Stimulated activated CD8-positive, alpha-beta memory T cell treated with anti-CD3 and anti-CD28 coated beads, Interleukin-4, amount 100 ng/mL, for 24 hours (primary cell): ENCODE measurements around the gene TNFSF8.

Experiments used
- DNase-seq: peaks from one replicate; pipeline ENCODE4 v3.0.0-alpha.2; 2020; ENCODE audit warnings: low read depth

The TNFSF8 gene

GRCh38 chr9:114869845-114870244 is 60.5 kb downstream of the TNFSF8 start:
- DNase-seq: no peak

- DNase-seq: no peak
Observed at GRCh38 chr9:114869378-114869777, 61.0 kb downstream of the TNFSF8 start.

GRCh38 chr9:114867327-114867726 is 63.1 kb downstream of the TNFSF8 start:
- no peak for DNase-seq

- DNase-seq: no peak
Observed at GRCh38 chr9:114864471-114864870, 65.9 kb downstream of the TNFSF8 start.

GRCh38 chr9:114861922-114862605 is 68.3 kb downstream of the TNFSF8 start:
- no peak for DNase-seq

- no peak for DNase-seq
Observed at GRCh38 chr9:114861273-114861672, 69.1 kb downstream of the TNFSF8 start.

- no peak for DNase-seq
Observed at GRCh38 chr9:114860187-114860586, 70.2 kb downstream of the TNFSF8 start.

- DNase-seq: no peak
Observed at GRCh38 chr9:114856942-114857315, 73.5 kb downstream of the TNFSF8 start.

- DNase-seq: no peak
Observed at GRCh38 chr9:114856215-114856941, 74.0 kb downstream of the TNFSF8 start.

GRCh38 chr9:114855488-114855887 is 74.9 kb downstream of the TNFSF8 start:
- DNase-seq: no peak

- DNase-seq: no peak
Observed at GRCh38 chr9:114854736-114855355, 75.5 kb downstream of the TNFSF8 start.

- no peak for DNase-seq
Observed at GRCh38 chr9:114853071-114853855, 77.1 kb downstream of the TNFSF8 start.

- no peak for DNase-seq
Observed at GRCh38 chr9:114852050-114852594, 78.3 kb downstream of the TNFSF8 start.

GRCh38 chr9:114851306-114851705 is 79.1 kb downstream of the TNFSF8 start:
- no peak for DNase-seq
